EL (cell line): Measurements from ENCODE around the gene HLA-DRB5.
"Not testable (repeated sequence)": the region's sequence is repeated elsewhere in the genome, so short reads cannot be mapped to it uniquely, and the experiment has no call there.

ENCODE experiments used
- DNase-seq: peaks from one replicate; pipeline ENCODE4 v3.0.0-alpha.2; 2016

The HLA-DRB5 gene

DNA sequence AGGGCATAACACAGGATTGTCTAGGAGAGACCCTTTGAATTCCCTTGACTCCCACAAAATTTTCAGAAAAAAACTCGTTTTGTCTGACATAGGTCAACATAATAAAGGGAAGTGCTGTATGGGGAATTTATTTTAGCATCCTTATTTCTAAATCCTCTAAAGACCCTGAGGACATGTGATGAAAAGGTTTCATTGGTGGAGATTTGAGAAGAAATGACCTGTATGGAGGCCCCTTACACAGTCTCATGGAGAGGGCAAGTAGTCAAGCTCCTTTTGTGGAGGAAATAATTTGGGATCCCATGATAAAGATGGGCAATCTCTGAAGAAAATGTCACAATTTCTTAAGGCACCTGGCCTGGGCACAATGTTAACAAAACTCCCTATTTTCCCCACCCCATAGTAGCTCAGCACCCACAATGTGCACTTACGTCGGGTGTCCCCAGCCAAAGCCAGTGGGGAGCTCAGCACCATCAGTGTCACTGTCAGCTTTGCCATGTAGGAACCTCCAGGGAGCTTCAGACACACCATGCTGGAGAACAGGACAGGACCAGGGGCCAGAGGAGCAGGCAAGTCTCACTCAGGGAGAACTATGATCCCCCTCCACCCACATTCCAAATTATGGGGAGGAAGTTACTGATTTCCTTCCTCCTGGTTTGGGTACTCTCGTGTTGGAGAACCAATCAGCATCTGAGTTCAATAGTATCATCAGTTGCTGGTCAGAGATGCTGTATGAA is at the start of gene HLA-DRB5:
Gene HLA-DRB5 (minus strand): TSS at position 591 of the 734 bp plus-strand sequence. CDS start 63 bp downstream, at position 528.
- no peak for DNase-seq

DNA sequence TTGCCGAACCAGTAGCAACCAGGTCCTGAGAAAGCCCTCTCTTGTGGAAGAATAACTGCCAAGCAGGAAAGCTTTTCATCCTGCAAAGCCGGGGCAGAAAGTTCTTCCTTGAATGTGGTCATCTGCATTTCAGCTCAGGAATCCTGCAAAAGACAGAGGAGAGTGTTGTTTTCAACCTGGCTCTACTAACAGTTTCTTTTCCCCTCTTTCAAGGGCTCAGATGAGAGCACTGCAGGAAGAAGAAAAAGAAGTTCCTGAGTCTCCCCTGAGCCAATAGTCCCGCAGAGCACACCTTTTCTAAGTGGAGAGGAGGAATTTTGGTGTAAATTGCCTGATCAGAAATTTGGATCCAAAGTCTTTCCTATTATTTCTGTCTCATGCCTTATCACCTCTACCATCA is 48.9 kb upstream of the HLA-DRB5 start:
- DNase-seq: no peak

DNA sequence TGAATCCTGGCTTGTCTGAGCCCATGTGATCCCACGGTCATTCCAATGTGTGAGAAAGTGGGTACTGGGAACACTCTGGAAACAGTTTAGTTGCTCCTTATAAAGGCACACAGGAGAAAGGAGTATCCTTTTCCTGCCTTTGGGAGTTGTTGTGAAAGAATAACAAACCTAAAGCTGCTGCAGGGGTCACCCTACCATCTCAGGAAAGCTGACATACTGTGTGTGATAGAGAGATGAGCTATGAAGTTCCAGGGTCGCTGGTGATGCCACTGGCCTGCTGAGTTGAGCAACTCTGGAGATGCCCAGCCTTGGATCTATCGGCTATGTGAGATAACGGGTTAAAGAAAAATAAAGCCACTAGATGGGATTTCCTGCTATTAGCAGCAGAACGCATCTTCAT is 47.4 kb upstream of the HLA-DRB5 start:
- DNase-seq: not testable (repeated sequence)

DNA sequence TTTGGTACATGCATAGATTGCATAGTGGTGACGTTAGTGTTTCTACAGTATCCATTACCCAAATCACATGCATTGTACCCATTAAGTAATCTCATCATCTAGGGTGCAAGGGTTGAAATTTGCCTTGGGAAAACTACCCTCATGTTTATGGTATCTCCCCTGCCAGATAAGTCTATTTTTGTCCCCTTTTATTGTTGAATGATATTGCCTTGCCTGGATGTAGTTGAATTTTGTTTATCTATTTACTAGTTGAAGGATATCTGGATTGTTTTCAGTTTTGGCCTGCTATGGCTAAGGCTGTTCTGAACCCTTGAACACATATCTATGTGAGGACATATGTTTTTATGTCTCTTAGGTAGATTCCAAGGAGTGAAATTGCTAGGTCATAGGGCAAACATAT is 46.2 kb upstream of the HLA-DRB5 start:
- no peak for DNase-seq

DNA sequence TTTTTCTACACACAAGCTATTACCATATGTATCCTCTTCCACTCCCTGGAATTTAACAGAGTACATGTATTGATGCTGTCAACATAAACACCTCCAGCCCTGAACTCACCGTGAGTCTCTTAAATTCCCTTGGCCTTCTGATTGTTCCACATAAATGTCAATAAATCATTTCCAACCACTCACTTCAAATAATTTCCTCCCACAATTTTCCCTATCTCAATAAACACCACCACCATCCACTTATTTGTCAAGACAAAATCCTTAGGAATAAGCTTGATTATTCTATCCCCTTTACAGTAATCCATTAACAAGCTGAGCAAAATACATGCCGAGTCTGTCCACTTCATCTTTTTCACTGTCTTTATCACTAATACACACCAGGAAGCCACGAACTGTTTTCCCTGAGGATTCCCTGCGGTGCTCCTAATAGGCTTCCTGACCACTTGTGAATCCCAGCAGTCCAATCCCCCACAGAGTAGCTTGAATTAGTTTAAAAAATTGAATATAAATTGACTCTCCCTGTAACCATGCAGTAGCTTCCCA is 40.3 kb upstream of the HLA-DRB5 start:
- no peak for DNase-seq

DNA sequence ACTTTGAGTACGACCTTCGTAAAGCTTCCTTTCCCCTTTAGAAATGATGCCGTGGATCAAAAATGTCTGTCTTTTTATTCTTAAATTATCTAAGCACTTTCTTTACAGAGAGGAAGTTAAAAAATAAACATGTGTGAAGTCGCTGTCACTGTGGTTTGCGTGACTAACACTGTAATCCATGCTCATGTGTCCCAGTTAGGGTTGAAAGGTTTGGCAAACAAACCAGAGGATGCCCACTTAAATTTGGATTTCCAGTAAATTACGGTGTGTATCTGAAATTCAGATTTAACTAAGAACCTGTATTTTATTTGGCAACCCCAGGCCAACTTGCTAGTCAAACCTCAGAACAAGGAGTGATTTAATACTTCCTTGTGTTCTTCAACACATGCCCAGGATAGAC is 38.5 kb upstream of the HLA-DRB5 start:
- DNase-seq: no peak

DNA sequence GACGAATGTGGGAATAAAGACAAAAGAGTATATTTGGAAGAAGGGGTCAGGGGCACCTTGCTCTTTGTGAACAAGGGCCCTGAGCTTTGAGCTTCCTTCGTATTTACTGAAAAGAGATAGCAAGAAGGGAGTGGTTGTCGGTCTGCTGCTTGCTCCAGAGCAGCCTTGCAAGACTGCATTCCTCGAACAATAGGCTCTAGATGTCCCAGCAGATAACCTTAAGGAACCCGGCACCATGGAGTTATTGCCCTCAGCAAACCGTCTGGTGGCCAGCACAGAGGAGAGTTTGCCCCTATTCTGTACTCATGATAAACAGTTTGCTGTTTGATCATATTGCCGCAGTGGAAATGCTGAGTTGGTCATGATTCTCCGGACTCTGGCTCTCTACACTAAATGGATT is 36.9 kb upstream of the HLA-DRB5 start:
- no peak for DNase-seq

DNA sequence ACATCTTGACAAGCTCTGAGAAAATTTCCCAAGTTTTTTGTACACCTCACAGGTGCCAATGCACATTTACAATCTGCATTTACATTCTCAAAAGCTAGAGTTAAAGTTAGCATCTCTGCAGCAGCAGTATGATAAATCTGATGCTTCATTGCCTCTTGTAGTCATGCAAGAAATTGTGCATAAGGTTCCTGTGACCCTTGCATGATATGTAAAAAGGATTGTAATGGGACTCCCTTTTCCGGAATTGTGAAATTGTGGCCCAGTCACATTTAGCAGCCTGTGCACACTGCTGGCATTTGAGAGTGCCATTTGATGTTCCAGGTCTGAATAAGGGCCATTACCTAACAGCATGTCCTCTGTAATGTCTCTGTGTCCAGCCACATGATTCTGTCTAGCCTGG is 35.4 kb upstream of the HLA-DRB5 start:
- DNase-seq: no peak

DNA sequence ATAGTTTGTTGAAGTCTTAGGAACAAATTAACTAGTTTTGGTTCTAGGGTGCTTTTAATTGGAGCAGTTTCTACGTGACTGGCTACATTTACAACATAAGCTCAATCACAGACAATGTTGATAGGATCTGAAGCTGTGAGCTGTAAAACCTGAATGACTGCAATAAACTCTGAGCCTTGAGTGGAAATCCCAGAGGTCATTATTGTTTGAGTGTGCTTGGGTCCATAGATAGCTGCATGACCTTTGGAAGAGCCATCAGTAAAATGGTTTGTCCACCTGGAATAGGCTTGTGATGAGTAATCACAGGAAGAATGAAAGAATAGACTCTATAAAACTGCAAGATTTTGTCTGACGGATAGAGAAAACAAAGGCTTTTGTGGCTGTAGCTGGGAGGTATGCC is 32.9 kb upstream of the HLA-DRB5 start:
- DNase-seq: no peak

DNA sequence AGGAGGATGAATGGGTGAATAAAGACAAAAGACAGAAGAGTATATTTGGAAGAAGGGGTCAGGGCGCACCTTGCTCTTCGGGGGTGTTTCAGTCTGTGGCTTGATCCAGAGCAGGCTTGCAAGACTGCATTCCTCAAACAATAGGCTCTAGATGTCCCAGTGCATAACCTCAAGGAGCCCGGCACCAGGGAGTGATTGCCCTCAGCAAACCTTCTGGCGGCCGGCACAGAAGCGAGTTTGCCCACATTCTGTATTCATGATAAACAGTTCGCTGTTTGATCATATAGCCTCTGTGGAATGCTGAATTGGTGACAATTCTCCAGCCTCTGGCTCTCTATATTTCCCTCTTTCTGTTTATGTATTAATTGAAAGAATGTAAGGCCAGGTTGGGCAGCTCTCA is 29.7 kb upstream of the HLA-DRB5 start:
- no peak for DNase-seq

DNA sequence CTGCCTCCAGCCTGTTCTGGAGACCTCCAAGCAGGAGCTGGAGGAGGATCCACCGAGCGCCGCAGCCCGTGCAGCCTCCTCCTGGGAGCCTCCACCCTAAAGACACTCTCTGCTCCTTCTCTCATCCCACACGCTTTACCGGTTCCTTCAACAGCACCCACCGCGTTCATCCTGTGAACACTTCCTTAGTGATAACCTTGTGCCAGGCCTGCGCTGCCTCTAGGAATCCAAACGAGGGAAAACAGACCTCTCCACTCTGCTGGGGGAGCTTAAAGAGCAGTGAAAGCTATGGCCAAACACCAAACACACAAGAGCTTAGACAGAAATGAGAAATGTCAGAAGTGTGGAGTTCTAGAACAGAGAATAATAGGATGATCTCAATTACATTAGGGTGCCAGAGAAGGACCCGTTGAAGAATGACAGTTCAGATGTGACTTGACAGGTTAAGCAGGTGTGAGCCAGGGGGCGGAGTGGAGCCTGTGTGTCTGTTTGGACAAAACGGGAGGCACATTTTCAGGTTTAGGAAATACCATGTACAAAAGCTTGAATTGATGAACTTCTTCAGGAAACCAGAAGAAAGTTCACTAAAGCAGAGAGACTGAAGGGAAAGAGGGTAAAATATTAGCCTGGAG is 28.5 kb upstream of the HLA-DRB5 start:
- no peak for DNase-seq

DNA sequence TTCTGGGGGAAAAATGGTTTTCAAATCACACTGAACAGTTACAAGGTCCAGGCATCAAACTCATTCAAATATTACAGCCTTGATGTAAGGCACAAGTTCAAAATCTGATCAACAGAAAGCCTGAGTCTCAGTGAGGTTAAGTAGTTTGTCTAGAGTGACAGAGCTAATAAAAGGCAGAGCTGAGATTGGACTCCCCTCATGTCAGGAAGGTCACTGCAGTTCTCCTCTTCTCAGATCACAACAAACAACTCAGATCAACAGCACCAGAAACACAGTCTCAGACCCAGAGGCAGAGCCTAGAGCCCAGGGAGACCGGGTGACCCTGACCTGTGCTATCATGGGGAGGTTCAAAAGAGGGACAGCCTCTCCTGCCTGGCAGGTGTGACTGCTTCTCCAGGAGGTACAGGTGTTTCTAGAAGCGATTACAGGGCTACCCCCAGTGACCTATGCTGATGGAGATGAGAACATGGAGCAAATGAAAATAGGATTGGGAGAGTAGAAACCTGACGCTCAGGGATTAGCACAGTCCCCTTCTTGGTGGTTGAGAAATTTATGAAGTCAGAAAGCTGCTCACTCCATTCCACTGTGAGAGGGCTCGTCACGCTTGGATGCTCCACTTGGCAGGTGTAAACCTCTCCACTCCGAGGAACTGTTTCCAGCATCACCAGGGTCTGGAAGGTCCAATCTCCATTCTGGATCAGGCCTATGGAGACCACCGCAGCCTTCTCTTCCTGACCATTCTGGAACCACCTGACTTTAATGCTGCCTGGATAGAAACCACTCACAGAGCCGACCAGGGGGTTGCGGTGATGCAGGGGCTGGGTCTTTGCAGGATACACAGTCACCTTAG is 24.3 kb upstream of the HLA-DRB5 start:
- DNase-seq: no peak

DNA sequence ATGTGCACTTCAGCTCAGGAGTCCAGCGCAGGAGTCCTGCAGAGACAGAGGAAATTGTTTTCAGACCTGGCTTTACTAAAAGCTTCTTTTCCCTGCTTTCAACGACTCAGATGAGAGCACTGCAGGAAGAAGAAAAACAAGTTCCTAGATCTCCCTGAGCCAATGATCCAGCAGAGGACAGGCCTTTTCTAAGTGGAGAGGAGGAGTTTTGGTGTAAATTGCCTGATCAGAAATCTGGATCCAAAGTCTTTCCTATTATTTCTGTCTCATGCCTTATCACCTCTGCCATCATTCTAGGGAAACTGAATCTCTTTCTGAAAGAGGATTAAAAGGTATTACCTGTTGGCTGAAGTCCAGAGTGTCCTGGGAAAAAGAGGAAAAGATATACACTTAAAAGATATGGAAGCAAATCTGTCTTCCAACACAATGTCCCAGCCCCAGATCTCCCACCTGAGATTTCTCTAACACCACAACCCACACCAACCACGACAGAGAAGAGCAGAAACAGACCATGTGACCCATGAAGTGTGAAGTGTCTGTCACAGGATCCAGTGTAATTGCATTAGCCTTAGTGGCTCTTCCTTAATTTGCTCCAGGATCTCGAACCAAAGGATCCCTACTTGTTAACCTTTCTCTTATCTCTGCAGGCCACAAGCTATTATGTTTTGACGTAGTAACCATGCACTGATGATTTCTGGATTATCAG is 23.1 kb upstream of the HLA-DRB5 start:
- DNase-seq: no peak

DNA sequence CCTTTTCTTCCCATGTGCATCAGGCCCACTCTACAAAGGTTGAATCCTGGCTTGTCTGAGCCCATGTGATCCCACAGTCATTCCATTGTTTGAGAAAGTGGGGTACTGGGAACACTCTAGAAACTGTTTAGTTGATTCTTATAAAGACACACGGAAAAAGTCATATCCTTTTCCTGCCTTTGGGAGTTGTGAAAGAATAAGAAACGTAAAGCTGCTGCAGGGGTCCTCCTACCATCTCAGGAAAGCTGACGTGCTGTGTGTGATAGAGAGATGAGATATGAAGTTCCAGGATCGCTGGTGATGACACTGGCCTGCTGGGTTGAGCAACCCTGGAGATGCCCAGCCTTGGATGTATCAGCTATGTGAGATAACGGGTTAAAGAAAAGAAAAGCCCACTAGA is 21.3 kb upstream of the HLA-DRB5 start:
- no peak for DNase-seq

DNA sequence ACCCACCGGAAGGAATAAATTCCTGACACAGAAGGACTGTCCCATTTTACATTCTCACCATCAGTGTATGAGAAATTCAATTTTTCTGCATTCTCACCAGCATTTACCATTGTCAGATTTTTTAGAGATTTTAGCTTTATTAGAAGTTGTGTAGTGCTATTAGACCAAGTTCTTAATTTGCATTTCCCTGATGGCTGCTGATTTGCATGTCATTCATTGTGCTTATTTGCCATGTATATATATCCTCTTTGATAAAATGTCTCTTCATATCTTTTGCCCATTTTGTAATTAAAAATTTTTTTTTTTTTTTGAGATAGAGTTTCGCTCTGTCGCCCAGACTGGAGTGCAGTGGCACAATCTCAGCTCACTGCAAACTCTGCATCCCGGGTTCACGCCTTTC is 9.8 kb upstream of the HLA-DRB5 start:
- DNase-seq: no peak

DNA sequence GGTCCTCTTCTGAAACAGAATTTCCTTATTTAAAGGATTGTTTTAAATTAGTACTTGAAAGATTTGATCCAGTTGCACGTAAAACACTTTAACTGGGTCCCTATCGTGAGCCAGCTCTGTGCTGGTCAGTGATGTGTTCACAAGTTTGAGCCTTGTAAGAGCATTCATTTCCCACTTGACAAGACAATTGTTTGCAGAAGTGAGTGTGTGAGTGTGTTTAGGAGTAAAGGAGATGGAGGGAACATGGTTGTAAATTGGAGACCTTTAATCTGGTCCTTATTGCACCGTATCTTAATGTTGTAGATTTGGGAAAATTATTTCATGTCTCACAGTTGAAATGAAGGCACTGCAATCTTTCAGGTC is 325 bp upstream of the HLA-DRB5 start:
- not testable (repeated sequence) for DNase-seq

DNA sequence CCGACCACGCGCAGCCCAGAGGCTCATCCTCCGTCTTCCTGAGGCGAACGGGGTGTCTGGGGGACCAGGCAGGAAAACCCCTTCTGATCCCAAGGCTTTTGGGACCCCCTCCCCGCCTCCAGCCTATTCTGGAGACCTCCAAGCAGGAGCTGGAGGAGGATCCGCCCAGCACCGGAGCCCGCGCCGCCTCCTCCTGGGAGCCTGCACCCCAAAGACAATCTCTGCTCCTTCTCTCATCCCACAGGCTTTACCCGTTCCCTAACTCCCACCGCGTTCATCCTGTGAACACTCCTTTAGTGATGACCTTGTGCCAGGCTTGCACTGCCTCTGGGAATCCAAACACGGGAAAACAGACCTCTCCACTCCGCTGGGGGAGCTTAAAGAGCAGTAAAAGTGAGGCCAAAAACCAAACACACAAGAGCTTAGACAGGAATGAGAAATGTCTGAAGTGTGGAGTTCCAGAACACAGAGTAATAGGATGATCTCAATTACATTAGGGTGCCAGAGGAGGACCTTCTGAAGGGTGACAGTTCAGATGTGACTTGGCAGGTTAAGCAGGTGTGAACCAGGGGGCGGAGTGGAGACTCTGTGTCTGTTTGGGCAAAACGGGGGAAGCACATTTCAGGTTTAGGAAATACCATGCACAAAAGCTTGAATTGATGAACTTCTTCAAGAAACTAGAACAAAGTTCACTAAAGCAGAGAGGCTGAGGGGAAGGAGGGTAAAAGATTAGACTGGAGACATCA is 7.6 kb downstream of the HLA-DRB5 start:
- no peak for DNase-seq

DNA sequence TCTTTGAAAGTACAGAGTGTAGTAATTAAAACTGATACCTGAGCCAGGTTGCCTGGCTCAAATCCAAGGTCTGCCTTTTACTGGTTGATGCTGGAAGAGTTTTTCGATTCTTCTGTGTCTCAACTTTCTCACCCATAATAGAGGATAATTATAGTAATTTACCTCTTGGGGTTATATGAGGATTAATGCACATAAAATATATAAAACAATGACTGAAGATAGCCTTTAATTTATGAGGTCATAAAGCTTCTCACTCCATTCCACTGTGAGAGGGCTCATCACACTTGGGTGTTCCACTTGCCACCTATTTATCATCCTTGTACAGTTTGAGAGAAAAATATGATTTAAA is 10.2 kb downstream of the HLA-DRB5 start:
- DNase-seq: no peak

DNA sequence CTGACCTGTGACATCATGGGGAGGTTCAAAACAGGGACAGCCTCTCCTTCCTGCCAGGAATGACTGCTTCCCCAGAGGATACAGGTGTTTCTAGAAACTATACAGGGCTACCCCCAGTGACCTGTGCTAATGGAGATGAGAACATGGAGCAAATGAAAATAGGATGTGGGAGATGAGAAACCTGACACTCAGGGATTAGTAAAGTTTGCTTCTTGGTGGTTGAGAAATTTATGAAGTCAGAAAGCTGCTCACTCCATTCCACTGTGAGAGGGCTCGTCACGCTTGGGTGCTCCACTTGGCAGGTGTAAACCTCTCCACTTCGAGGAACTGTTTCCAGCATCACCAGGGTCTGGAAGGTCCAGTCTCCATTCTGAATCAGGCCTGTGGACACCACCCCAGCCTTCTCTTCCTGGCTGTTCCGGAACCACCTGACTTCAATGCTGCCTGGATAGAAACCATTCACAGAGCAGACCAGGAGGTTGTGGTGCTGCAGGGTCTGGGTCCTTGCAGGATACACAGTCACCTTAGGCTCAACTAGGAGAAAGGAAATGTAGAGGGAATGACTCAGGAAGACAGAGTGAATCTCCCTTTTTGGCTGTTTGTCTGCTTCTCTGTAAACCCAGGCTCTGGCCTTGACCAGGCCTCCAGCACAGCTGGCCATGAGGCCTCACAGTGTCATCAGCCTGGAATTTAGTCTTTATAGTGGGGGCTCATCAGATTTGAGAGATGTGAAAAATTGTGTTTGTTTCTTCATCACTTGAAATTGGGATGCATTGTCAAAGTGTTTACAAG is 10.8 kb downstream of the HLA-DRB5 start:
- DNase-seq: no peak

DNA sequence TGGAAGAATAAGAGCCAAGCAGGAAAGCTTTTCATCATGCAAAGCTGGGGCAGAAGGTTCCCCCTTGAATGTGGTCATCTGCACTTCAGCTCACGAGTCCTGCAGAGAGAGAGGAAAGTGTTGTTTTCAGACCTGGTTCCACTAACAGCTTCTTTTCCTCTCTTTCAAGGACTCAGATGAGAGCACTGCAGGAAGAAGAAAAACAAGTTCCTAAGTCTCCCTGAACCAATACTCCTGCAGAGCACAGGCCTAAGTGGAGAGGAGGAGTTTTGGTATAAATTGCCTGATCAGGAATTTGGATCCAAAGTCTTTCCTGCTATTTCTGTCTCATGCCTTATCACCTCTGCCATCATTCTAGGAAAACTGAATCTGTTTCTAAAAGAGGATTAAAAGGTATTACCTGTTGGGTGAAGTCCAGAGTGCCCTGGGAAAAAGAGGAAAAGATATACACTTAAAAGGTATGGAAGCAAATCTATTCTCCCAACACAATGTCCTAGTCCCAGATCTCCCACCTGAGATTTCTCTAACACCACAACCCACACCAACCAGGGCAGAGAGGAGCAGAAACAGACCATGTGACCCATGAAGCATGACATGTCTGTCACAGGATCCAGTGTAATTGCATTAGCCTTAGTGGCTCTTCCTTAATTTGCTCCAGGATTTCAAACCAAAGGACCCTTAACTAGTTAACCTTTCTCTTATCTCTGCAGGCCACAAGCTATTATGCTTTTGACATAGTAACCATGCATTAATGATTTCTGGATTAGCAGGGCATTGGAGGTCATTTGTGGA is 12.2 kb downstream of the HLA-DRB5 start:
- DNase-seq: no peak

DNA sequence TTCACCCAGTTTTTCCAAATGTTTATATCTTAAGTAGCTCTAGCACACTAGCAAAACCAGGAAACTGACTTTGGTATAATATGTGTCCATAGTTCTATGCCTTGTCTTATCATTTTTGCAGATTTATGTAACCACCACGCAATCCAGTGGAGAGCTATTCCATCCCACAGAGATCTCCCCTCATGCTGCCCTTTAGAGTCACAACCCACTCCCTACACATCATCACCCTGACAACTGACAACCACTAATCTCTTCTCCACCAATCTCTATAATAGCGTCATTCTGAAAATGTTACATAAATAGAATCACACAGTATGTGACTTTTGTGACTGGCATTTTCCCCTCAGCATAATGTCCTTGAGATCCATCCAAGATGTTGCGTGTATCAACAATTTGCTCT is 29.1 kb downstream of the HLA-DRB5 start:
- DNase-seq: no peak
